GM21529 (cell line): ENCODE results near the gene MYO3B.
"Not testable (repeated sequence)": the region's sequence is repeated elsewhere in the genome, so short reads cannot be mapped to it uniquely, and the experiment has no call there.

ENCODE experiments used
- ATAC-seq: cut with Tn5 transposase; IDR thresholded peaks from one replicate; pipeline ENCODE4 v1.9.1; 2021; ENCODE audit not compliant: unreplicated experiment

The MYO3B gene

GRCh38 chr2:170255971-170256370 lies 78.0 kb downstream of the MYO3B start:
- ATAC-seq = no peak

GRCh38 chr2:170258382-170258781 lies 80.4 kb downstream of the MYO3B start:
- ATAC-seq = no peak

DNA sequence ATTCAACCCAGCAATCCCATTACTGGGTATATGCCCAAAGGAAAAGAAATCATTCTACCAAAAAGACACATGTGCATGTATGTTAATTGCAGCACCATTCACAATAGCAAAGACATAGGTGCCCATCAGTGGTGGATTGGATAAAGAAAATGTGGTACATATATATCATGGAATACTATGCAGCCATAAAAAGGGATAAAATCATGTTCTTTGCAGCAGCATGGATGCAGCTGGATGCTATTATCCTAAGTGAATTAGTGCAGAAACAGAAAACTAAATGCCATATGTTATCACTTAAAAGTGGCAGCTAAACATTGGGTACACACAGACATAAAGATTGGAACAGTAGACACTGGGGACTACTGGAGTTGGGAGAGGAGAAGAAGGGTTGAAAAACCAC lies 82.2 kb downstream of the MYO3B start:
- ATAC-seq = no peak

DNA sequence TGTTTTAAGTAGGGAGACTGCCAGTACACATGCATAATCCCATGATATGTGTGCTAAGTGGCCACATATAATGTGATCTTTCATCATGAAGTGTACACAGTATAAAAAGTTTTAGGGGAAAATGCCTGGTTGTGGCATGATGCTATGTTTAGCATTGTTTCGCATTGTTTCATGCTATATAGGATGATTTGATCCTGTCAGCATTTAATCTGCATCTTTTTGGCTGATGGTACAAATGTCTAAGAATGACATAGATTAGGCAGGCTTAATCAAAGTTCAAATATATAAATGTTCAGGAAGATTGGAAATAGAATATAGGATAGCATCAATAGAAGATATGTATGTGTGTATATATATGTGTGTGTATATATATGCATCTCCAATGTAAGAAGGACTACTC lies 83.6 kb downstream of the MYO3B start:
- no peak for ATAC-seq

DNA sequence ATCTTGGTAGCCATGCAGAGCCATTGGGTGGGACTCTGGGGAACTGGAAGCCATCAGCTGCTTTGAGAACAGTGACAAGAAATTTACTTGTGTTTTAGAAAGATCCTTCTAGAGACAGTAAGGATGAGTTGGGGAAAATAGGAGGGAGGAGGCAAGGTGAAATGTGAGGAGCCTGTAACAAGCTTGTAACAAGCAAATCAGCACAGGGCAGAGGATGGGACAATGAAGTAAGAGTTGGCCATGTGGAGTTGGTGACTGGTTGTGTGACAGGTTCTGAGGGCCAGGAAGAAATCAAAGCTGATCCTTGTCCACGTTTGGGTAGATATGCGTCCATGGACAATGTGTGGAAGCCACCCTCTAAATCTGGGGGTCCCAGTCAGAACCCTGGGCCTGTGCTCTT lies 84.4 kb downstream of the MYO3B start:
- ATAC-seq = no peak

GRCh38 chr2:170262806-170263205 lies 84.9 kb downstream of the MYO3B start:
- no peak for ATAC-seq

- ATAC-seq = not testable (repeated sequence)
These were observed 86.0 kb downstream of the MYO3B start for GRCh38 chr2:170263728-170264521.

- ATAC-seq = no peak
These were observed 86.5 kb downstream of the MYO3B start for GRCh38 chr2:170264522-170264860.

DNA sequence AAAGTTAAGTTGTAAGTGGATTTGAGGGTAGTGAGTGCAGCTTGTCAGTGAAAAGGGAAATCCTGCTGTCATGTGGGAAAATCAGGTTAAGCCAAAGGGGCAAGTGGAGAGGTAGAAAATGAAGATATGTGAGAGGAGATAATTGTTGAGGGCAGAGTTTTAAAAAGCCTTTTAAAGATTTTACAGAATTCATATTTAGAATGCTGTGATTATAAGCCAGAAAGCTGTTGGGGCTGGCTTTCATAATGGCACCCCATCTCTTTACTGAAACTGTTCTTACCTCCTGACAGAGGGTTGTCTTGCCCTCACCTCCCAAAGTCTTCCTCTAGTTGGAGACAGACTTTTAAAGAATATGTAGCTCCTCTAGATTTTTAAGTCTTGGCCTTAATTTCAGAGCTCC lies 86.9 kb downstream of the MYO3B start:
- ATAC-seq = no peak

GRCh38 chr2:170265321-170265720 lies 87.4 kb downstream of the MYO3B start:
- no peak for ATAC-seq

DNA sequence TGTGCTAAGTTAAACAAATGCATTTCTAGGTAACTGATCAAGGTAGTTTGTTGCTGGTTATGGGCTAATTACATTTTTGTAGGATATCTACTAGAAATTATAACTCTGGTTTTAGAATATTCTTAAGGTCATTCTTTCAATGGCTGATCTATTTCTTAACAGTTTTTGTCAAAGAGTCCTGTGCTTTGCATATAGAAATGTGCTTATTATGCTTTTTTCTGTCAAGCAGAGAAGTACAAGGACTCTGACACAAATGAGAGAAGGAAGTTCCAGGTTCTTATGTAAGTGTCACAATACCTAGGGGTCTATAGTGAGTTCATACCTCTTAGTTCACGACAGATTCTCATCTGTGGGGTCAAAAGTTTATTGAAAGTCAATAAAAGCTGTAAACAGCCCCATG lies 88.4 kb downstream of the MYO3B start:
- no peak for ATAC-seq

GRCh38 chr2:170267071-170267470 lies 89.1 kb downstream of the MYO3B start:
- ATAC-seq = no peak

DNA sequence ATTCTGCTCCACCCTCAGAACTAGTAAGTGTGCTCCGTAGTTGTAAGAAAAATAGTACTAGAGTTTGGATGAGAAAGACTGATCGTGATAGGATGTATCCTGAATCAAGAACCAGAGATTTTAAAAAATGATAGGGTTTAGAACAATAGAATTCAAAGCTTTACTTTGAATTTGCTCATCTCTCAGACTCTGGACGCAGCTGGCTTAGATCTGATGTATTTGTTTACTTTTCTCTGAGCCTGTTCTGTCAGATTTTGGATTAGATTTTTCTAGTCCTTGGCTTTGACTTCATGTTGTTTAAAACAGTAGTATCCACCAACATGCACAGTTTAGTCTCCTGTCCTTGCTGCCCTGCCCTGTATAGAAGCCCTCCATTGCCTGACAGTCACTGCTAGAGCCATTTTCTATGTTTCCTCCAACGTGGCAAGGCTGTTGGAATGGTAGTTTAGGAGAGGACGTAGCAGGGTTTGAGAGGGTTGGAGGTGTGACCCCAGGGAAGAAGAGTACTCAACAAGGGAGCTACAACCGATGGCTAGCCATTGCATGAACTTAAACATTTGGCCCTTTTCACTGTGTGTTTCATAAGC lies 92.4 kb downstream of the MYO3B start:
- no peak for ATAC-seq

DNA sequence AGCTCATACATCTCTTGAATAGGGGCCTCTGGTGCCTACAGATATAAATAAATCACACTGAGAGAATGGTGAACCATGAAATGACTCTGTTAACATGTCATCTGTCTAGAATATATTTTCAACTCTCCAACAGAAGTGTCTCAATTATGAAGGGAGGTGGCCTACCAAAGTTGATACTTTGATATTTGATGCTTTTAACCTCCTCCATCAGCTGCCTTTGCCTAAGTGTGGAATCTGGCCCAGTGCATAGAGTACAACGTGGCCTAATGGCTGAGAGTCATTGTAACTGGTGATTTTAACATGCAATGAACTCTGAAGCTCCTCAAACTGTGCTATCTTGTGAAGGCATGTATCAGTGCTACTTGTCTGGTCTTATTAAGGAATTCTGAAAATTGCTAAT lies 93.4 kb downstream of the MYO3B start:
- ATAC-seq = no peak

GRCh38 chr2:170276056-170276455 lies 98.1 kb downstream of the MYO3B start:
- ATAC-seq = no peak

DNA sequence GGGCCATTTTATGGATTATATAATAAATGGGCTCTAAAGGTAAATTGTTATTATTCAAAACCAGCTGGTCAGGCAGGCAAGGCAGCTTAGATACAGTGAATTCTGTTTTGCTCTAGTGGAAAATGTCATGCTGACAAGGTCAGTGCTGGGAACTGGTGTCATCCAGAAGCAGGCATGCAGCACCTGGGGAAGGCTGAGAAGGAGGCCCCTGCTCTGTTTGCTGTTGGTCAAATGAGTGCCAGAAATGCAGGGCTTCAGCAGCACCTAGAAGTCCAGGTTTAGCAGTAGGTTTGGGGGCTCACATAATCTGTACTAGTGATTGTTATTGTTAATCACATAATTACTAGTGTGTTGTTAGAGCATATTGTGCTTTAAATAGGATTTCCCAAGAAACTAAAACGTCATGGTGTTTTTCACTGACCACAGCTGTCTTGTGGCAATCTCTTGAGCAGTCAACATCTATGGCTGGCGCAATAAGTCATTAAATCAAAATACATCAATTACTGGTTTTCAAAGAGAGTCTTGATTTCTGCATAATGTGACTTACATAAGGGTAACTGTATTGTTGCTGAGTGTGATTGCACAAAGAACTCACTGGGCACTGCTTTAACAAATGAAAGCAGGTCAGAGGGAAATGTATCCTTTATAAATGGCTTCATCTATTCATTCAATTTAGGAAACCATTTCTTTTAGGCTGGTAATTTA lies 99.1 kb downstream of the MYO3B start:
- no peak for ATAC-seq

DNA sequence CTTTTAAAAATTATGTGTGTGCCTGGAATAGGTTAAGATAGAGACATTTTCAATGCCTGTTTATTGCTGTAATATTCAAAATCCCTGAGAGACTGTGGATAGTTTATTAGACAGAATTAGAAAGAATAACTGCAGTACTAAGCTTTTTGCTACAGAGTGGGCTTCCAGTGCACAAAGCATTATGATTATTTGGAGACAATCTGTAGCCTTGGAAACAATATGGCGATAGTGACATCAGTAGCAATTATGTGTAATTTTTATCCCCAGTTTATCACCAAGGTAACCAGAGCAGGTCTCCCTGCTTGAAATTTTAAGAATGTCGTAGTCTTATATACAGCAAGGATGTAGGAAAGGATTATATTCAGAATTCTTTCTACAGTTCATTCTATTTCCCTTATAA lies 100.0 kb downstream of the MYO3B start:
- no peak for ATAC-seq

DNA sequence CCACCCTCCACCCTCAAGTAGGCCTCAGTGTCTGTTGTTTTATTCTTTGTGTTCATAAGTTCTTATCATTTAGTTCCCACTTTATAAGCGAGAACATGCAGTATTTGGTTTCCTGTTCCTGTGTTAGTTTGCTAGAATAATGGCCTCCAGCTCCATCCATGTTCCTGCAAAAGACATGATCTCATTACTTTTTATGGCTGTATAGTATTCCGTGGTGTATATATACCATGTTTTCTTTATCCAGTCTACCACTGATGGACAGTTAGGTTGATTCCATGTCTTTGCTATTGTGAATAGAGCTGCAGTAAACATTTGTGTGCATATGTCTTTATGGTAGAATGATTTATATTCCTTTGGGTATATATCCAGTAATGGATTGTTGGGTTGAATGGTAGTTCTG lies 101.7 kb downstream of the MYO3B start:
- not testable (repeated sequence) for ATAC-seq

- no peak for ATAC-seq
These were observed 104.9 kb downstream of the MYO3B start for GRCh38 chr2:170282851-170283250.

- ATAC-seq = no peak
These were observed 106.3 kb downstream of the MYO3B start for GRCh38 chr2:170284205-170284604.

- ATAC-seq = no peak
These were observed 110.9 kb downstream of the MYO3B start for GRCh38 chr2:170288859-170289258.

GRCh38 chr2:170291474-170291873 lies 113.5 kb downstream of the MYO3B start:
- ATAC-seq = no peak
